Activated T-cell treated with anti-CD3 and anti-CD28 coated beads, Interleukin-2, amount 50 U/mL, for 4 hours (primary cell): Measurements from ENCODE around the gene ATP8A2. TPM values are rescaled to one million over a fixed set of nuclear protein-coding genes. Genes with fewer than 3 reads are reported as not detected.

Source experiments
- ATAC-seq, 2 donors: fragments of 200-7000 bp; cut with Tn5 transposase; one replicate each; pipeline ENCODE4 v1.10.0; 2021
- DNase-seq: peaks from one replicate; pipeline ENCODE4 v3.0.0-alpha.2; 2020
- H3K27me3 Mint-ChIP-seq: one replicate; pipeline ENCODE4 v1.8.0; 2021; ENCODE audit warnings: low read depth, mixed read lengths
- H3K36me3 Mint-ChIP-seq: one replicate; pipeline ENCODE4 v1.8.0; 2022; ENCODE audit warnings: mixed read lengths; ENCODE audit not compliant: insufficient read depth
- H3K4me1 Mint-ChIP-seq: one replicate; pipeline ENCODE4 v1.8.0; 2021; ENCODE audit warnings: low read depth, mixed read lengths
- H3K4me3 Mint-ChIP-seq: one replicate; pipeline ENCODE4 v1.8.0; 2021; ENCODE audit warnings: mild to moderate bottlenecking, moderate library complexity, mixed read lengths
- H3K9me3 Mint-ChIP-seq: one replicate; pipeline ENCODE4 v1.8.0; 2021; ENCODE audit warnings: mixed read lengths
- total RNA-seq, 3 donors: library from RNA; stranded (reverse); gene quantifications; one replicate each; pipeline ENCODE4 v1.2.1, GENCODE V29; 2021

ATP8A2 gene
- total RNA-seq, 3 donors from 2014 or later: 0.22 to 0.56 (median 0.50) TPM

GRCh38 chr13:25691654-25692053 is 319.9 kb downstream of the ATP8A2 start:
- ATAC-seq (no peak), DNase-seq (no peak)
- Mint-ChIP-seq H3K36me3 (no peaks in the 10 kb centered on the region), H3K4me1 (no peaks in the 10 kb centered on the region), H3K9me3 (no peaks in the 10 kb centered on the region), H3K4me3 (no peak overlapping the region), H3K27me3 (no peaks in the 10 kb centered on the region)

- H3K9me3 Mint-ChIP-seq: no peaks in the 10 kb centered on the region
- no peaks in the 10 kb centered on the region for H3K36me3 Mint-ChIP-seq
- H3K4me3 Mint-ChIP-seq: no peak overlapping the region
- no peaks in the 10 kb centered on the region for H3K27me3 Mint-ChIP-seq
- no peaks in the 10 kb centered on the region for H3K4me1 Mint-ChIP-seq
- ATAC-seq (no peak), DNase-seq (no peak)
These were observed 320.3 kb downstream of the ATP8A2 start for GRCh38 chr13:25692099-25692498.

GRCh38 chr13:25699056-25699455 is 327.3 kb downstream of the ATP8A2 start:
- H3K36me3 Mint-ChIP-seq: no peaks in the 10 kb centered on the region
- ATAC-seq (no peak), DNase-seq (no peak)
- H3K4me1 Mint-ChIP-seq: no peaks in the 10 kb centered on the region
- no peak overlapping the region for H3K4me3 Mint-ChIP-seq
- no peaks in the 10 kb centered on the region for H3K27me3 Mint-ChIP-seq
- H3K9me3 Mint-ChIP-seq: no peaks in the 10 kb centered on the region

- Mint-ChIP-seq H3K4me3 (no peak overlapping the region), H3K36me3 (no peaks in the 10 kb centered on the region), H3K27me3 (no peaks in the 10 kb centered on the region), H3K4me1 (no peaks in the 10 kb centered on the region), H3K9me3 (no peaks in the 10 kb centered on the region)
- ATAC-seq (no peak), DNase-seq (no peak)
These were observed 327.8 kb downstream of the ATP8A2 start for GRCh38 chr13:25699600-25699999.

- Mint-ChIP-seq H3K27me3 (no peaks in the 10 kb centered on the region), H3K36me3 (no peaks in the 10 kb centered on the region)
These were observed 329.5 kb downstream of the ATP8A2 start for GRCh38 chr13:25701304-25701703.

GRCh38 chr13:25702386-25702785 is 330.6 kb downstream of the ATP8A2 start:
- no peak for DNase-seq
- Mint-ChIP-seq H3K36me3 (no peaks in the 10 kb centered on the region), H3K9me3 (no peaks in the 10 kb centered on the region), H3K4me1 (no peaks in the 10 kb centered on the region), H3K4me3 (no peak overlapping the region), H3K27me3 (no peaks in the 10 kb centered on the region)
- no peak for ATAC-seq

More at GRCh38 chr13:25701304-25701703, 329.5 kb downstream of the ATP8A2 start:
- no peaks in the 10 kb centered on the region for H3K9me3 Mint-ChIP-seq
- DNase-seq: no peak
- H3K4me1 Mint-ChIP-seq: no peaks in the 10 kb centered on the region
- ATAC-seq: no peak
- no peak overlapping the region for H3K4me3 Mint-ChIP-seq

DNA sequence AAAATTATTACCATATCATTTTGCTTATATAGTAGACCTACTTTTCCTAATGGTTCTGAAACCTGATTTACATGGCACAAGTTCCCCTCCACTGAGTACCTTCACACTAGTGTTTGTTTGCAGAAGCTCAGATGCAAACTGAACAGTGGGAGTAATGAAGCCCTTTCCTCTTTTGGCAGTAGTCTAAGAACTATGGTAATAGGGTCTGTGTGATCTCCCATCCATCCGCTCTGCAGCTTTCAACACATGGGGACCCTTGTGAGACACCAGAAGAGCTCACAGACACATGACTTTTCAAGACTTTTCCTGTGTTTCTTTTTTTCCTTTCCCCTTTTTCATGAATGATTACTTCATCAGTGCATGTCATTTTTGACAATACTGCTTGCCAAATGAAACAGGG is 336.0 kb downstream of the ATP8A2 start:
- no peak overlapping the region for H3K4me3 Mint-ChIP-seq
- ATAC-seq (no peak), DNase-seq (no peak)
- H3K36me3 Mint-ChIP-seq: no peaks in the 10 kb centered on the region
- H3K4me1 Mint-ChIP-seq: no peaks in the 10 kb centered on the region
- H3K9me3 Mint-ChIP-seq: no peaks in the 10 kb centered on the region
- H3K27me3 Mint-ChIP-seq: no peaks in the 10 kb centered on the region

GRCh38 chr13:25708268-25708667 is 336.5 kb downstream of the ATP8A2 start:
- Mint-ChIP-seq H3K4me1 (no peaks in the 10 kb centered on the region), H3K9me3 (no peaks in the 10 kb centered on the region), H3K27me3 (no peaks in the 10 kb centered on the region), H3K36me3 (no peaks in the 10 kb centered on the region), H3K4me3 (no peak overlapping the region)
- no peak for ATAC-seq
- DNase-seq: no peak

DNA sequence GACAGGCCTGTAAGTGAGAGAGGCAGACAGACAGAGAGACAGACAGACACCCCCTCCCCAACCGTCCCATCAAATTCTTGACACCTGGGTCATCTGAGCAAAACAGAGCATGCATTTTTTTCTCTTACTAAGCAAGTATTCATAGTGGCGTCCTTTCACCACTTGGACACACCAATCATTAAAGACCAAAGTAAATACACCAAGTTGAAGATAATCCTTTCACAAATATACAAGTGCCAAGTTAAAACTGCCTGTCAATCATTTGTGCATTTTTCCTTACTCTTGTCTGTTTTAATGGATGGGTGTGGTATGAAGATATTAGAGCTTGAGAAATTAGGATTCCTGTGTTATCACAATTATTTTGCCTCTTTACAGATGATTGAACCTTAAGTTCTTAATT is 337.3 kb downstream of the ATP8A2 start:
- Mint-ChIP-seq H3K36me3 (no peaks in the 10 kb centered on the region), H3K9me3 (no peaks in the 10 kb centered on the region), H3K27me3 (no peaks in the 10 kb centered on the region), H3K4me3 (no peak overlapping the region), H3K4me1 (no peaks in the 10 kb centered on the region)
- no peak for ATAC-seq
- no peak for DNase-seq

DNA sequence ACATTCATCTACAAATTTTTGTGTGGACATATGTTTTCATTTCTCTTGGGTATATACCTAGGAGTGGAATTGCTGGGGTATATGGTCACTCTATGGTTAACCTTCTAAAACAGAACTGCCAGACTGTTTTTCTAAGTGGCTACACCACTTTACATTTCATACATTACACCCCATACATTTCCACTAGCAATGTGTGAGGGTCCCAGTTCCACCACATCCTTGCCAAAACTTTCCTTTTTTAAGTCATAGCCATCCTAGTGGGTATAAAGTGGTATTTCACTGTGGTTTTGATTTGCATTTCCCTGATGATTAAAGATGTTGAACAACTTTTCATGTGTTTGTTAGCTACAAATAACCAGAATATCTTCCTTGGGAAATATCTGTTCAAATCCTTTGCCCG is 344.0 kb downstream of the ATP8A2 start:
- H3K9me3 Mint-ChIP-seq: peaks cover 8% of the 10 kb centered on the region

DNA sequence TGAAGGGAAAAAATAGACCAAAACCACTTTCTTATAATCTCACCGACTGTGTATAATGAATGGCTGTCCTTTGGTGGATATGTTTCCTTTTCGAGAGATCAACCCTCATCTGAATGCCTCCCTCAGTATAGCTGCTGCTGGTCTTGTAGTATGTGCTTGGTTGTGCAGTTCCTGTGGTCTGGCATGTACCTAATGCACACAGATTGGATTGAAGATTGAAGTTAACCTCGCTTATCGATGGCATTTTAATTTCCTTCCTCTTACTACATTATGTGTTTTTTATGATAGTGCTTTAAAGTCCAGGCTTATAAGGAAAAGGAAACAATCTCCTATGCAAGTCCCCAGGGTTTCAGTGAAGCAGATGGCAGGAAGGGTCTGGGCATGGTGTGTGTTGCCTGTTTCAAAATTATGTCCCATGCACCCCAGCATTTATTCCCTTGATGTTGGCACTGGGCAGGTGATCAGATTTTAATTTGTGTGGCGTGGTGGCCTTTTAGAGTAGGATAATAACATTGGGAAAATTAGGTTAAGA is 346.0 kb downstream of the ATP8A2 start:
- DNase-seq: no peak
- H3K4me1 Mint-ChIP-seq: no peaks in the 10 kb centered on the region
- no peaks in the 10 kb centered on the region for H3K36me3 Mint-ChIP-seq
- H3K4me3 Mint-ChIP-seq: no peak overlapping the region
- H3K9me3 Mint-ChIP-seq: peaks cover 8% of the 10 kb centered on the region
- no peak for ATAC-seq
- peaks cover 9% of the 10 kb centered on the region for H3K27me3 Mint-ChIP-seq

More for the DNA sequence above, 344.0 kb downstream of the ATP8A2 start:
- DNase-seq (no peak), ATAC-seq (no peak)
- Mint-ChIP-seq H3K27me3 (peaks cover 9% of the 10 kb centered on the region), H3K4me3 (no peak overlapping the region), H3K36me3 (no peaks in the 10 kb centered on the region), H3K4me1 (no peaks in the 10 kb centered on the region)

DNA sequence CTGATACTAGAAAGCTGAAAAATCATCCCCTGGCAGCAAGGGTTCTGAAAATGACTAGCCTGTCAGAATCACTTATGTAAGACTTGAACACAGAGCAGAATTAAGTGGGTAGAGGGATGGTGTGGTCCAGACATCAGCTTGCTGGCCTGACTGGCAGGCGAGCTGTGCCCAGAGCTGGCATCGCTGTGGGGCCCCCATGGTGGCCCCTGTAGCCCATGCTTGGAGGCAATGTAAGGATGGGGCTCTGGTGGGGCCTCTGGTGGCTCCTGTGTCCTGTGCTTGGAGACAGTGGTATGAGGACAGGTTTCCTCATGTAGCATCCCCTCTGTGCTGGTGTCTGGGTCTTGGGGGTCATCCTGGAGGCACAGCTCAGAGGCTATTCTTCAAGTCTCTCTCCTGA is 347.9 kb downstream of the ATP8A2 start:
- peaks cover 8% of the 10 kb centered on the region for H3K9me3 Mint-ChIP-seq
- H3K4me3 Mint-ChIP-seq: no peak overlapping the region
- ATAC-seq (no peak), DNase-seq (no peak)
- peaks cover 7% of the 10 kb centered on the region for H3K27me3 Mint-ChIP-seq
- H3K4me1 Mint-ChIP-seq: no peaks in the 10 kb centered on the region
- H3K36me3 Mint-ChIP-seq: no peaks in the 10 kb centered on the region

DNA sequence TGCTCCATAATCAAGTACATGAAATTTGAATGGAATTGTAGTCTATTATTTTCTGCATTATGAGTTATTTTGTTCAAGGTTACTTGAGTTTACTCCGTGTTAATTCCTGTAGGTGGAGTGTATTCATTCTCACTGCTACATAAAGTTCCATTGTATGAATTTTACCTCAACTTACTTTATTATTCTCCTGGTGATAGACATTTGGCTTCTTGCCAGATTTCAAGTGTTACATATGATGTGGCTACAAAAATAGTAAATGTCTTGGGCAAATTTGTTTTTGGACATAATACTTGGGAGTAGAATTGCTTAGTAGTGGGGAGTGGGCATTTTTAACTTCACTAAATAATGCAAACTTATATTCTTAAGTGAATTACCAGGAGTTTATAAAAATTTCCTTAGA is 351.1 kb downstream of the ATP8A2 start:
- peaks cover under 1% of the 10 kb centered on the region for H3K27me3 Mint-ChIP-seq
- no peak for ATAC-seq
- DNase-seq: no peak
- no peaks in the 10 kb centered on the region for H3K36me3 Mint-ChIP-seq
- no peaks in the 10 kb centered on the region for H3K4me1 Mint-ChIP-seq
- H3K9me3 Mint-ChIP-seq: no peaks in the 10 kb centered on the region
- H3K4me3 Mint-ChIP-seq: no peak overlapping the region

- Mint-ChIP-seq H3K4me3 (no peak overlapping the region), H3K27me3 (peaks cover 3% of the 10 kb centered on the region)
These were observed 353.3 kb downstream of the ATP8A2 start for GRCh38 chr13:25725104-25725503.

GRCh38 chr13:25727250-25727649 is 355.5 kb downstream of the ATP8A2 start:
- DNase-seq: no peak
- ATAC-seq: no peak
- Mint-ChIP-seq H3K27me3 (peaks cover 8% of the 10 kb centered on the region), H3K4me3 (no peak overlapping the region), H3K4me1 (no peaks in the 10 kb centered on the region), H3K9me3 (no peaks in the 10 kb centered on the region), H3K36me3 (no peaks in the 10 kb centered on the region)

More at GRCh38 chr13:25725104-25725503, 353.3 kb downstream of the ATP8A2 start:
- DNase-seq: no peak
- Mint-ChIP-seq H3K9me3 (no peaks in the 10 kb centered on the region), H3K4me1 (no peaks in the 10 kb centered on the region), H3K36me3 (no peaks in the 10 kb centered on the region)
- ATAC-seq: no peak

DNA sequence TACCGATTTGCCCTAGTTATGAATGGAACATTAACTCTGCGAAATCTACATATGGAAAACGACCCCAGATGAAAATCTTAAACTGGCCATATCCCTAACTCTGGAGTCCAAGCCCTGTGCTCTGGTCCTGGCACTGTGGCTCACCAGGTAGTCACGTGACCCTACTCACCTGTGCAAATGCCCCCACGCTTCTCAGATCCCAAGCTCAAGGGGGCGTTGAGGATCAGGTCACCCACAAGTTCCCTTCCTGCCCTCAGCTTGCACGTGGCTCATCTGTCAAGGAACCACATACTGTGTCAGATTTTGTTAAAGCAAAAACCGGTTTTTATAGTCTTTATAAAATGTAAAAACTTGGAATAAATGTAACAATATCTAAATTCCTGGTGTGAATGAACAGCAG is 356.0 kb downstream of the ATP8A2 start:
- H3K4me1 Mint-ChIP-seq: no peaks in the 10 kb centered on the region
- no peak for DNase-seq
- H3K36me3 Mint-ChIP-seq: no peaks in the 10 kb centered on the region
- no peak for ATAC-seq
- peaks cover 8% of the 10 kb centered on the region for H3K27me3 Mint-ChIP-seq
- no peaks in the 10 kb centered on the region for H3K9me3 Mint-ChIP-seq
- H3K4me3 Mint-ChIP-seq: no peak overlapping the region
